ENCODE results near the gene CASTOR1. TPM values are rescaled to one million over a fixed set of nuclear protein-coding genes. Genes with fewer than 3 reads are reported as not detected.

Gene CASTOR1
- total RNA-seq, 1 experiment from 2014 or later = 3.4 TPM

GRCh38 chr22:30279046-30279788 lies 10.1 kb downstream of the CASTOR1 start:
- in situ Hi-C loops (cut with HindIII; ENCODE audit: low pct_unique_long_range_greater_than_20kb, low sequenced_read_pairs) = loop anchor here (25.0 kb wide), 1 partner anchor 108 kb away; the partner anchor contains the start of genes RNF215 and SEC14L2
- DNase-seq (ENCODE audit: low read depth, low spot score) = no peak

- no peak for DNase-seq (ENCODE audit: low read depth, low spot score)
- in situ Hi-C loops (cut with HindIII; ENCODE audit: low pct_unique_long_range_greater_than_20kb, low sequenced_read_pairs) = loop anchor here (25.0 kb wide), 1 partner anchor 110 kb away; the partner anchor contains the start of genes RNF215 and SEC14L2
Observed at GRCh38 chr22:30277547-30278344, 11.6 kb downstream of the CASTOR1 start.

- no peak for DNase-seq (ENCODE audit: low read depth, low spot score)
- in situ Hi-C loops (cut with HindIII; ENCODE audit: low pct_unique_long_range_greater_than_20kb, low sequenced_read_pairs) = loop anchor here (25.0 kb wide), 1 partner anchor 111 kb away; the partner anchor contains the start of genes RNF215 and SEC14L2
Observed at GRCh38 chr22:30276039-30276438, 13.3 kb downstream of the CASTOR1 start.

- in situ Hi-C loops (cut with HindIII; ENCODE audit: low pct_unique_long_range_greater_than_20kb, low sequenced_read_pairs) = loop anchor here (25.0 kb wide), 1 partner anchor 112 kb away; the partner anchor contains the start of genes RNF215 and SEC14L2
- no peak for DNase-seq (ENCODE audit: low read depth, low spot score)
Observed at GRCh38 chr22:30275625-30276024, 13.7 kb downstream of the CASTOR1 start.

- DNase-seq (ENCODE audit: low read depth, low spot score) = no peak
- in situ Hi-C loops (cut with HindIII; ENCODE audit: low pct_unique_long_range_greater_than_20kb, low sequenced_read_pairs) = no loop called here
Observed at GRCh38 chr22:30274437-30274812, 14.9 kb downstream of the CASTOR1 start.

- in situ Hi-C loops (cut with HindIII; ENCODE audit: low pct_unique_long_range_greater_than_20kb, low sequenced_read_pairs) = no loop called here
- no peak for DNase-seq (ENCODE audit: low read depth, low spot score)
Observed at GRCh38 chr22:30273711-30274436, 15.4 kb downstream of the CASTOR1 start.

GRCh38 chr22:30272781-30273601 lies 16.3 kb downstream of the CASTOR1 start:
- in situ Hi-C loops (cut with HindIII; ENCODE audit: low pct_unique_long_range_greater_than_20kb, low sequenced_read_pairs) = no loop called here

GRCh38 chr22:30270832-30271231 lies 18.5 kb downstream of the CASTOR1 start:
- no peak for DNase-seq (ENCODE audit: low read depth, low spot score)
- in situ Hi-C loops (cut with HindIII; ENCODE audit: low pct_unique_long_range_greater_than_20kb, low sequenced_read_pairs) = no loop called here

More at GRCh38 chr22:30272781-30273601, 16.3 kb downstream of the CASTOR1 start:
- DNase-seq (ENCODE audit: low read depth, low spot score) = no peak

- in situ Hi-C loops (cut with HindIII; ENCODE audit: low pct_unique_long_range_greater_than_20kb, low sequenced_read_pairs) = no loop called here
- DNase-seq (ENCODE audit: low read depth, low spot score) = no peak
Observed at GRCh38 chr22:30268331-30268730, 21.0 kb downstream of the CASTOR1 start.

GRCh38 chr22:30267382-30268302 lies 21.7 kb downstream of the CASTOR1 start:
- in situ Hi-C loops (cut with HindIII; ENCODE audit: low pct_unique_long_range_greater_than_20kb, low sequenced_read_pairs) = no loop called here

GRCh38 chr22:30266445-30267381 lies 22.6 kb downstream of the CASTOR1 start, which contains the start of gene OSM:
TSS of gene OSM (minus strand) at chr22:30266851. CDS start at chr22:30266799, 52 bp downstream.
- DNase-seq (ENCODE audit: low read depth, low spot score) = no peak
- in situ Hi-C loops (cut with HindIII; ENCODE audit: low pct_unique_long_range_greater_than_20kb, low sequenced_read_pairs) = no loop called here

More at GRCh38 chr22:30267382-30268302, 21.7 kb downstream of the CASTOR1 start:
- no peak for DNase-seq (ENCODE audit: low read depth, low spot score)

GRCh38 chr22:30265823-30266444 lies 23.4 kb downstream of the CASTOR1 start:
- no peak for DNase-seq (ENCODE audit: low read depth, low spot score)
- in situ Hi-C loops (cut with HindIII; ENCODE audit: low pct_unique_long_range_greater_than_20kb, low sequenced_read_pairs) = no loop called here

GRCh38 chr22:30265131-30265720 lies 24.1 kb downstream of the CASTOR1 start:
- no peak for DNase-seq (ENCODE audit: low read depth, low spot score)
- in situ Hi-C loops (cut with HindIII; ENCODE audit: low pct_unique_long_range_greater_than_20kb, low sequenced_read_pairs) = no loop called here

GRCh38 chr22:30263883-30264282 lies 25.4 kb downstream of the CASTOR1 start:
- in situ Hi-C loops (cut with HindIII; ENCODE audit: low pct_unique_long_range_greater_than_20kb, low sequenced_read_pairs) = no loop called here
- no peak for DNase-seq (ENCODE audit: low read depth, low spot score)

All from SK-MEL-5 (cell line).